Upper lobe of left lung (tissue), 4 donors: Measurements from ENCODE around the gene ADAMTS8.

Experiments
- CTCF ChIP-seq, 6 experiments: fragments of 450-650 bp in 4 of 6; fragments of 200-600 bp in 2 of 6; sonication (generic) in 2 of 6; IDR thresholded peaks; one replicate each; pipeline ENCODE4 v1.5.1; 2016 to 2019; ENCODE audit warnings: antibody characterized with exemption in 6 of 6
- POLR2A ChIP-seq, 4 donors: fragments of 450-650 bp; IDR thresholded peaks; one replicate each; pipeline ENCODE4 v1.5.1; 2016 to 2017; ENCODE audit warnings: antibody characterized with exemption in 4 of 4, mild to moderate bottlenecking in 2 of 4

DNA sequence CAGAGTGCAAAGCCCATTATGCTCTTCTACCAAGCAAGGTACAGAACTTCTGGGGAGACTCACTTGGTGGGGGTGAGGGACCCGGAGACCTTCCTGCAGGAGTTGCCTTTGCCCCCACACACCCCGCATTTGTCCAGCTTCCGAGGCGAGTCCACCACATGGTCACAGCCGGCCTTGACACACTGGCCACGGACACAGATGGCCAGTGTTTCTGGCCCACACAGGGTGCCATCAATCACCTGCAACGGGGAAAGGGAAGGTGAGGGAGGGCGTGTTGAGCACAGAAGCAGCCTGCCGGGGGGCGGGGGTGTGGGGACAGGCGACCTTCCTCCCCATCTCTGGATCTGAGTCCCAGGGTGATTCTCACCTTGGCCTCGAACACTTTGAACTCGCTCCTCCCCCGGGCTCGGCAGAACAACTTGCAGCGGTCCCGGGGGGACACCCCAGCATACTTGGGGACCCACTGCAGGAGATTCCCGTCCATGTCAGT, 20.0 kb downstream of the ADAMTS8 start:
- TF ChIP-seq POLR2A (IDR thresholded peaks at IDR 0.05) (no peak), CTCF (IDR thresholded peaks at IDR 0.05) (no peak)
